ENCODE data around the gene HOXA10.

The HOXA10 gene

GRCh38 chr7:27128034-27128433, 46.1 kb downstream of the HOXA10 start:
- no peak for DNase-seq

- DNase-seq, result no peak
These were observed 47.4 kb downstream of the HOXA10 start for GRCh38 chr7:27126596-27127327.

- DNase-seq, result no peak
These were observed 48.1 kb downstream of the HOXA10 start for GRCh38 chr7:27125986-27126394.

- no peak for DNase-seq
These were observed 49.0 kb downstream of the HOXA10 start for GRCh38 chr7:27124902-27125689.

- DNase-seq, result no peak
These were observed 49.8 kb downstream of the HOXA10 start for GRCh38 chr7:27124096-27124901.

GRCh38 chr7:27123477-27124053, 50.6 kb downstream of the HOXA10 start:
- no peak for DNase-seq

- no peak for DNase-seq
These were observed 51.1 kb downstream of the HOXA10 start for GRCh38 chr7:27123007-27123476.

- DNase-seq, result no peak
These were observed 51.8 kb downstream of the HOXA10 start for GRCh38 chr7:27122077-27122910.

GRCh38 chr7:27121684-27122076, 52.4 kb downstream of the HOXA10 start:
- DNase-seq, result no peak
